HG03159 (cell line): ENCODE measurements around the gene NXNL2.

ENCODE experiments used
- ATAC-seq: cut with Tn5 transposase; IDR thresholded peaks from one replicate; pipeline ENCODE4 v1.9.1; 2021; ENCODE audit warnings: mild to moderate bottlenecking, moderate library complexity; ENCODE audit not compliant: unreplicated experiment

Gene NXNL2

DNA sequence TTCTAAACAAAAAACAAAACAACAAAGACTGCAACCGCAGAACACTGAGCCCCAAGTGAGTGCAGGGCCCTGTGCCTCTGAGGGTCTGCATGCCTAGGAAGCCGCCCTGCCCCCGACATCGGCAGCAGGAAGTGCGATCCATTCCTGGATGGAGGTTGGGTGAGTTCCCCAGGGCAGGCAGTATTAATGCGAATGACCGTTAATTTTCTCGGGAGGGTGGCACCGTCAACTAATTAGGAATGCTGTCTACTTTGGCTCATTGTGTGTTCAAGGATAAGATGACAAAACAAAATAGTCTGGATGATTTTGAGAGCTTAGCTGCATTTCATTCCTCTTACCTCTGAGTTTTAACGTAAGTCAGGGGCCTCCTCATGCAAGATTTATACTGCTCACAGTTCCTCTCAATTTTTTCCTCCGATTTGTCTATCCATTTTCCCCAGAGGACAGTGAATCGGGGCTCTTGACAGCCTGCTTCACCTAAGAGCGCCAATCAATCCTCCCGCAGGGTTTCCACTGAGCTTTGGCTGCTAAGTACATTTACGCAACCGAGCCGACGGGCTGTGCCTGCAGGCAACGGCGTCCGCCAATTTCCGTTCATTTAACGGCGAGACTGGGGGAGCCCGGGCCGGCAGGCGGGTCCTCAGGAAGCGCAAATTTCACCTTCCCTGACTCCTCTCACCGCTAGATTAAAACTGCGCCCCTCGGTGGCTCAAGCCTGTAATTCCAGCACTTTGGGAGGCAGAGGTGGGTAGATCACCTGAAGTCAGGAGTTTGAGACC, 2.9 kb upstream of the NXNL2 start:
- ATAC-seq: no peak

DNA sequence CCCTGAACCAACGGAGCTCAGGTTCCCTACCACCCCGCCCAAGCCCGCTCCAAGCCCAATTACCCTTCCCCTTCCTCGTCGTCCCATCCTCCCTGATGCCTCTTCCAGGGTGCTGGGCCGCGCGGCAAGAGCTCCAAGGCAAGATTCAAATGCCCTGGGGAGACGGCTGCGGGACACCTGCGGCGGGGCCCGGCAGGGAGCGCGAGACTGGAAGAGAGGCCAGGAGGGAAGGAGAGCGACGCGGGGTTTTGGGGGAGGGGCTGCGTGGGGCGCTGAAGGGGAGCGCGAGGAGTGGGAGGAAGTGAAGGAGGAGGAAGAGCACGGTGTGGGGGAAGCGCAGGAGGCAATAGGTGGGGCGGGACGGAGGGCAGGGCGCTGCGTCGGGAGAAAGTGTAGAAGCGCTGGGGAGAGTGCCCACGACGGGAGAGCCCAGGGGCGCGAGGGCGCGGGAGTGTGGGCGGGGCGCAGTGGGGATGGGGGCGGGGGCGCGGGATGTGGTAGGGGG, 975 bp upstream of the NXNL2 start:
- no peak for ATAC-seq

DNA sequence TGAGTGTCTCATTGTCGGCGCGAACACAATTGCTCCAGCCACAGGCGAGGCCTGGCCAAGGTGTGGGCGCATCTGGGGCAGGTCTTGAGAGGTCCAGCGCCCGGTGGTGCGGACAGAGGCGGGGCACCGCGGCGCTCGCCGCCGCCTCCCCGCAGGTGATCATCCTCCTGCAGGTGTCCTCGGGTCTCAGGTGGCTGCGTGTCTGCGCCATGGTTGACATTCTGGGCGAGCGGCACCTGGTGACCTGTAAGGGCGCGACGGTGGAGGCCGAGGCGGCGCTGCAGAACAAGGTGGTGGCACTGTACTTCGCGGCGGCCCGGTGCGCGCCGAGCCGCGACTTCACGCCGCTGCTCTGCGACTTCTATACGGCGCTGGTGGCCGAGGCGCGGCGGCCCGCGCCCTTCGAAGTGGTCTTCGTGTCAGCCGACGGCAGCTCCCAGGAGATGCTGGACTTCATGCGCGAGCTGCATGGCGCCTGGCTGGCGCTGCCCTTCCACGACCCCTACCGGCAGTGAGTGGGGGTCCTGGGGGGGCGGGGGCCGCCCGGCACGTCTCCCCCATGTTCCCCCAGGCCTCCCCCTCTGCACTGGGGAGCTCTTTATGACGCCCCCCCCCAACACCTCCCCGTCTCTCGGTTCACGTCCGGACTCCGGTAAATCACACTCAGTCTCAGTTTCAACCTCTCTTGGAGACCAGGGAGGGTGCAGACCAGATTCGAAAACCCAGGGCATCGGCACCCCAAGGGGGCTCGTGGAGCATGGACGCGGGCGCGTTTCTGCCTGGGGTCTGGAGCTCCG, 446 bp downstream of the NXNL2 start:
- ATAC-seq: no peak

DNA sequence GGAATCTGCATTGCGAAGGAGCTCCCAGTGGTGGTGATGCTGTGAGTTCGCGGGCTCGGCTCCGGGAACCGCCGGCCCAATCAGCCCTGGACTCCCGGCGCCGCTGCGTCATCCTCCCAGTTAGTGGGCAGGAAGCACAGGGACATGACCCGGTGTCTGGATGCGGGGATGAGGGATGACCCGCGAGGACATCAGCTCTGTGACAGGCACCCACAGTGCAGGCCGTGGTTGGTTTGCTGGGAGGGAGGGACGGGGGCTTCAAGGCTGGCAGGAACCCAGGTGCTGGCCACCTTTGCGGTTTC, 996 bp downstream of the NXNL2 start:
- no peak for ATAC-seq

DNA sequence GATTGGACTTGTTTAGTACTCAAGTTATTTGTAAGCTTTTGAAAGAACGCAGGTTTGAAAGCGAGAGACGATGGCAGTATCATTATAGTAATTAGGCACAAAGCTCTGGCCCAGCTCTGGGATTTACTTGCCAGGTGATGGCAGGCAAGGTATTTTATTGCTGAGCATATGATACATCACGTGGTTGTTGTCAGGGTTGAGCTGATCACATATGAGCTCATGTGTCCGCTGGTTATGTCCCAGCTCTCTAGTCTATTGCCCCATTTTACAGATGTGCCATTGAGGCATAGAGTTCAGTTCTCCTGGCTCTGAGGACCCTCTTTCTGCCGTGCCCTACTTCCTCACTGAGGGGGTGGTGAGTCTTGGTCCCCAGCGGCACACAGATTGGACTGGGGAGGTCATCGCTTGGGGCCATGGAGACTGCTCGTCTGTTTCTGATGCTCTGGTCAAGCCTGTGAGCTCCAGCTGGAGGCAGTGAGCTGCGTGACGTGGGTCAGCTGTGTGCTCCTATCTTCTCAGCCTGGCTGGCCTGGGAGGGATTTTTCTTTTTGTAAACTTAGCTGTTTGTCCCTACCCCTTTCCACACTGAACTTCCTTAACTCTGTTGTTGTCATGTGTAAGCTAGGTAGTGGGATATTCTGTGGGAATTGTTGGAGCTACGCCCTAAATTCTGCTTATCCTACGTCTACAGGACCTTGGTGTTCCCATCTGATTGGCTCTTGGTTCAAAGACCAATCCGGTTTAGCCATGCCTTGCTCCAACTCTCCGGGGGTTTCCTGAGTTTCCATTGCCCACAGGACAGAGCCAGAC, 2.2 kb downstream of the NXNL2 start:
- ATAC-seq: no peak

DNA sequence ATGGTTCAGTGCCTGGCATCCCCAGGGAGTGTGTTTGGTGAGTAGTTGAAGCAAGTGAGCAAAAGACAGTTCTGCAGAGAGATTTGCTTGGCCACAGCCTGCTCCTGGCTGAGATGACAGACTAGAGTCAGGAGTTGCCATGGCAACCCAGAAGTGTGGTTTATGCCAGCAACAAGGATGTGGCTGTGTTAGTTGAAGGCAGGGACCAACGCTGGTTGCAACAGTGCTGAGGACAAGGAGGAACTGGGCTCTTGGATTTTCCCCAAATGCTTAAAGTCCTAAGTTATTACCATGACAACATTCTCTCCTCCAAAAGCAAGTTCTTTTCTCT, 2.7 kb downstream of the NXNL2 start:
- no peak for ATAC-seq

DNA sequence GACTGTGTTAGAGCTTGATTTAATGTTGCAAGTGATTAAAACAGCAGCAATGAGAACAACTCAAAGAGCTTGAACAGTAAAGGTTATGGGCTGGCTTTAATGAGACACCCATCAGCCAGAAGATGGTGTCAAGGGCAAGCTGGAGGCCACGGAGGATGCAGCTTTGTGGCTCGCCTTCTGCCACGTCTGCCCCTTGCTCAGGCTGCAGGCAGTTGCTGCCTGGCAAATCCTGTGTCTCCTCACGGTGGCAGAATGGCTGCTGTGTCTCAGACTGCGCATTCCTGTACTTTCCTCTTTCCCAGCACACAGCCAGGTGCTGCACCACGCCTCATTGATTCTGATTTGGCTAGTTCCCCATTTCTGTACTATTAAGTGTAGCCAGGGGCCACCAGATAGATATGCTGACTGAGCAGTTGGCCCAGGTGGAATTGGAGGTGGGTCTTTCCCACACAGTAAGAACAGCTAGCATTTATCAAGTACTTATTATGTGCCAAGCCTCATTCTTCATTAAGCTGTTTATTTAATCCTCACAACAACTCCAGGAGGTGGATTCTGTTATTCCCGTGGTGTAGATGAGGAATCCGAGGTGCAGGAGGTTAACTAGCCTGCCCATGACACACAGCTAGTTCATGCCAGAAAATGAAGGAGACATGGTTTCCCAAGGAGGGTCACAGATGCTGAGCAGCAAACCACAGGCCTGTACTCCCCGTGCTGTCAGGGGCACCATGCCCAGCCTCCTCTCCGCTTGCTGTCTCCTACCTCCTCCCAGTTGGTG, 3.5 kb downstream of the NXNL2 start:
- no peak for ATAC-seq

DNA sequence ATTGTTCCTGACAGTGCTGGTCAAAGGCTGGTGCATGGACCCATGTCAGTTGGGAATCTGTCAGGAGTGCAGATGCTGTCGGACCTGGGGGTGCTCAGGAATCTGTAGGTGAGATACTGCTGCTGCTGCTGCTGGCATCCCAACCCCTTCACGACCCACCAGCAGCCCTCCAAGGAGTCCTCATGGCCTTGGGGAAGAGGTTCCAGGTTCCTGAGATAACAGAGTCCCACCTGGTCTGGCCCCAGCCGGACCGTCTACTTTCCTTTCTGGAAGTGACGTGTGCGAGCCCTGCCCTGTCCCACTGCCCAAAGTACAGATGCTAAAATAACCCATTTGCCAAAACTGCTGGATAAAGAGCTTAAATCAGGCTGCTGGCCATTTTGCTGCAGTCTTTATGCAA, 4.3 kb downstream of the NXNL2 start:
- no peak for ATAC-seq

DNA sequence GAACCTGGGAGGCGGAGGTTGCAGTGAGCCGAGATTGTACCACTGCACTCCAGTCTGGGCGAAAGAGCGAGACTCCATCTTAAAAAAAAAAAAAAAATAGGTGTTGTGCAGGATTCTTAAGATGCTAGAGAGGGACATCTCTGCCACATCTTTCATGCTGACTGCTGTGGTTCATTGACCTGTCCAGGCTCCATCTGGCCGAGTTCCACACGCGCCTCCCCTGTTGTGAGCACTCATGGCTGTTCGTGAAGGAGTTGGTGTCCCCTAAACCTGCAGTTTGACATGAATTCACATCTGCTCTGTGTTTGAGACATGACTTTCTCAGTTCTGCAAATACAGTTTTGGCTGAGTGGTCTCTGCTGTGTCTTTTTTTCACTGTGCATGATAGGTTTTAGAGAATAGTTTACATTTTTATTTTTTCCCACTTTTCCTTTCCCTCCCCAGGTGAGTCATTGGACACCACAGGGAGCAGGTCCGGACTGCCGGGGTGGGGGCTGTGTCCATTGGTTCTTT, 5.3 kb downstream of the NXNL2 start:
- ATAC-seq: no peak

DNA sequence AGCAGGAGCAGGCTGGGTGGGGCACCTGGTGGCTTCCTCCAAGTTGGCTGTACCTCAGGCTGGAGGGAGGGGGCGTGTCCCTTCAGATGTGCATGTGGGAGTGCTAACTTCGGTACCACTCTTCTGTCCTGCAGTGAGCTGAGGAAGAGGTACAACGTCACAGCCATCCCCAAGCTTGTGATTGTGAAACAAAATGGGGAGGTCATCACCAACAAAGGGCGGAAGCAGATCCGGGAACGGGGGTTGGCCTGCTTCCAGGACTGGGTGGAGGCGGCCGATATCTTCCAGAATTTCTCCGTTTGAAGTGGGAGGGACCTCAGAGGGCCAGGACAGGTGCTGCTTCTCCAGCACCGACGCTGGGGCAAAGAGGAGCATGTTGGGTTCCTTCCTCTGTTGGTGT, 9.3 kb downstream of the NXNL2 start:
- no peak for ATAC-seq

DNA sequence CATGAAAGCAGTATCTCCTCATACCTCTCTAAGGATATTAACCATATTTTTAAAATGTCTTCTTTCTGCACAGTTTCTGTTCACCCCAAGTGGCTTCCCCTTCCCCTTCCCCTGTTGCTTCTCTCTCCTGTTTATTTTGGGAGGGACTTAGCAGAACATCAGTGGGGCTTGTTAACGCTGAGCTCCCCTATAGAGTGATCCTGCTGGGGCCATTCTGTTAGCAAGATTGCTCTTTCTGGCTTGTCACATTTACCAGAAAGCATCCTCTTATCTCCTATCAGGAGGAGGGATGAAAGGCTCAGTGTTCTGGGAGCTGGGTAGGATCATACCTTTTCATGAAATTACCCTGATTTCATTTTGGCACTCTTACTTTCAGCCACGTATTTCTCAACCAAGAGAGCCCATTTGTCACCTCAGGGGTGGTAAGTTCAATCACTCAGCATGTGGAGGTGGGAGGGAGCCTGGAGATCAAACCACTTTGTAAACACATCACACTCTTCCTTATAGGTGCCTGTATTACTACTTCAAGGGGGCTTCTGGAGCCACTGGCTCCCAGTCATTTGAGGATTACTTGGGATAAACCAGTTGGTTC, 16.7 kb downstream of the NXNL2 start:
- ATAC-seq: no peak

DNA sequence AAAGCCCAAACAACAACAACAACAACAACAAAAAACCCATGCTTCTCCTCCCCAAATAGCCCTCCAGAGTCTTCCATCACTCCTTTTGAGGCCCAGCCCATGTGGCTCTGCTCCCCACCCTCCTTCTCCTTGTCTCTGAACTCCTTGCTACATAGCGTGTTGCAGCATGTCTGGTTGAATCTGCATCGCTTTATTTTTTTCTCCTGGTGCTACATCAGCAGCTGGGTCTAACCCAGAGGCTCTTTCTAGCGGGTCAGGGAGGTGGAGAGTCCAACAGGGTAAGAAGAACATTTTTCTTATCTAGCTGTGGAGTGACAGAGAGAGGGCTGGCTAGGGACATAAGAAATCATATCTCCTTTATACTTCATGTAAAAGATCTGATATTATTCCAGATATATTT, 18.4 kb downstream of the NXNL2 start:
- no peak for ATAC-seq

DNA sequence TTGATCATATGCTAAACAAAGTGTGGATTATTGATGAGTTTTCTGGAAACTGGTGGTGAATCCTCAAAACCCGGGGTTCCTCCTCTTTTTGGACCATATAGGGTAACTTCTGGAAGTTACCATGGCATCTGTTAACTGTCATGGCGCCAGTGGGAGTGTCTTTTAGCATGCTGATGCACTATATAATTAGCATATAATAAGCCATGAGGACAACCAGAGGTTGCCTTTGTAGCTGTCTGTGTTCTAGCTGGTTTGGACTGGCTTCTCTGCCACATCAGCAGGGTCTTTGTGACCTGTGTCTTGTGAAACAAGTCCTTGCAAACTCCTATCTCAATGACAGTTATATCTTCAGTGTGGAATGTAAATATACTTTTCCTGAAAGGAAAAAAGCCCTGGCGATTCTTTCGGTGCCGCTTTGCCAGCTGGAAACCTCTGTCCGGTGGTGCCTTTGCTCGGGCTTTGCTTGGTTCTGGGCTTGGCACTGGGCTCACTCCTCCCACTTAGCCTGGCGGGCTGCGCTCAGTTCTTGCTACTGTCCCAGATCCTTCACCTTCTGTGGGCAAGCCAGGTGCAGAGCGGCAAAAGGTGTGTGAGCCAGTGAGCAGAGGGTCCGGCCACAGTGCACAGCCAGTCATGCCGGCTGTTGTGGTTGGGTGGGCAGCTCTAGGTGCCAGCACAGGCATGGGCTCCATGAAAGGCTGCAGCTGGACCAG, 20.4 kb downstream of the NXNL2 start:
- ATAC-seq: no peak

DNA sequence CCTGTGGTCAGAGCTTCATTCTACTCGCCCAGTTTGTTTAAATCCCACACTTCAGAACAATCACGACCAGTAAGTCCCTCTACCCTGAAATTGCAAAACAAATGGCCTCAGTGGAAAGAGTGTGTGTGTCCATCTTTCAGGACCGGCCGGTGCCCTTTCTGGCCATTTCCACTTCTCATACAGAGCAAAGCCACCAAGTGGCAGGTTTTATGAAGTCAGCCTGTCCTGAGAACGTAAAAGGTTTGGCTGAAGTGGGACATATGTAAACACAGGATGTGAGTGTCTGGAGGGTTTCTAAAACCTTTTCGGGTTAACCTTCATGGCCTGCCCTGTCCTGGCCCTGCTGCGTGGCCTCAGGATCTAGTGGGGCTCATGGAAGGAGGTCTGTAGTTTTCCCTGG, 24.7 kb downstream of the NXNL2 start:
- no peak for ATAC-seq

DNA sequence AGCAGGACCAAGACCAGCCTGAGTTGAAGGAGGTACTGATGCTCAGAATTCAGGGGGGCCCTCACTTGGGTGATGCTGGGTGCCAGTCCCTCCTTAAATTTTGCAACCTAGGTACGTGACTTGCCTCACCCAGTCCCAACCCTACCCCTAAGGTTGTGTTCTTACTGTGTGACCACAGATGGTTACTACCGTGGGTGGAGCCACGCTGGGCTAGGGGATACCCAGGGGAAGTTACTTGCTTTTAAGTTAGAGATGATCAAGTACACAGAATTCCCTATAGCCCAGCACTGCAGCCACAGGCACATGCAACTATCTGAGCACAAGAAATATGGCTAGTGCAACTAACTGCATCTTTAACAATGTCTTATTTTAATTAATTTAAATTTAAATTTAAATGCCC, 32.9 kb downstream of the NXNL2 start:
- no peak for ATAC-seq

DNA sequence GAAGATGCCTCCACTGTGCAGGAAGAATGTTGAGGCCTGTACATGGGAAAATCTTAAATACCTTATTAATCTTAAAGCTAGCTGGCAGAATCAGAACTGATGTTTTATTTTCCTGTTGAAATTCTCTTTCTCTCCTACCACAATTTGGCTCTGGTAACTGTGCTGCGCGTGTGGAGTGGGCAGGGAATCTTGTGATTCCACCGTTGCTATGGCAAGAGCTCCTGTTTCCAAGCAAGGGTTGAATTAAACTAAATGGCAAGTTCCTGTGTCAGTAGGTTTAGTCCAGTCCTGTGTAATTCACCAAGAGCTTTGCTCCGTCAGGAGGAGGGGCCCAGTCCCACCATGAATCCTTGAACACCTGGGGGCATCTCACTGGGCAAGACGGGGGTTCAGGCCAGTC, 36.4 kb downstream of the NXNL2 start:
- no peak for ATAC-seq

DNA sequence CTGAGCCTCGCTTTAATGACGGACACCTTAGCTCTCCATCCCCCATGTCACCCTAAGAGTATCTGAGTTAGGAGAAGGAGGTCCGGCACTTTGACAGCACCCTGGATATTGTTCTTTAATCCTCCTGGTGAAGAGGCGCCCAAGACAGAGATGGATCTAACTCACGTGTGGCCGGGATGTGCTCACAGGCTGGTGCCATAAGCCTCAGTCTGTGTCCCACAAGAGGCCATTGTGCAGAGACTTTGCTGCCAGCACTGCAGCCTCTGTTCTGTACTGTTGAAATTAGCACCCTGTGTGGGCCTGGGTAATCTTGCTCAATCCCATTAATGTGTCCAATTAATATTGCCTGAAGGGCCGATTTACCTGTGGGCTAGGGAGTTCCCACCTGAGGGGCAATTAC, 37.7 kb downstream of the NXNL2 start:
- ATAC-seq: no peak

DNA sequence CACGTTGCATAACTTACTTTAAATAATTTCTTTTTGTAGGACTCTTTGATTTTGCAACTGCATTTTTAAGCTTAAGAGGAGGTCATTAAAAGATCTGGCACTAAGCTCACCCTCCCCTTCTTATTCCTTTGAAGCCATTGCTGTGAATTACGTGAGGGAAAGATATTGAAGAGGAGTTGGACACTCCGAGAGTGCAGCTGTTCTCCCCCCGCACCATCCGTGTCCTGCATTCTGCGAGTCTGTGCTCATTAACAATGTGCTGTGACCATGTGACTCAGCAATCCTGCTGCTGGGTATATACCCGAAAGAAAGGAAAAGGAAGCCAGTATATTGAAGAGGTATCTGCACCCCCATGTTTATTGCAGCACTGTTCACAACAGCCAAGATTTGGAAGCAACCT, 40.0 kb downstream of the NXNL2 start:
- no peak for ATAC-seq

DNA sequence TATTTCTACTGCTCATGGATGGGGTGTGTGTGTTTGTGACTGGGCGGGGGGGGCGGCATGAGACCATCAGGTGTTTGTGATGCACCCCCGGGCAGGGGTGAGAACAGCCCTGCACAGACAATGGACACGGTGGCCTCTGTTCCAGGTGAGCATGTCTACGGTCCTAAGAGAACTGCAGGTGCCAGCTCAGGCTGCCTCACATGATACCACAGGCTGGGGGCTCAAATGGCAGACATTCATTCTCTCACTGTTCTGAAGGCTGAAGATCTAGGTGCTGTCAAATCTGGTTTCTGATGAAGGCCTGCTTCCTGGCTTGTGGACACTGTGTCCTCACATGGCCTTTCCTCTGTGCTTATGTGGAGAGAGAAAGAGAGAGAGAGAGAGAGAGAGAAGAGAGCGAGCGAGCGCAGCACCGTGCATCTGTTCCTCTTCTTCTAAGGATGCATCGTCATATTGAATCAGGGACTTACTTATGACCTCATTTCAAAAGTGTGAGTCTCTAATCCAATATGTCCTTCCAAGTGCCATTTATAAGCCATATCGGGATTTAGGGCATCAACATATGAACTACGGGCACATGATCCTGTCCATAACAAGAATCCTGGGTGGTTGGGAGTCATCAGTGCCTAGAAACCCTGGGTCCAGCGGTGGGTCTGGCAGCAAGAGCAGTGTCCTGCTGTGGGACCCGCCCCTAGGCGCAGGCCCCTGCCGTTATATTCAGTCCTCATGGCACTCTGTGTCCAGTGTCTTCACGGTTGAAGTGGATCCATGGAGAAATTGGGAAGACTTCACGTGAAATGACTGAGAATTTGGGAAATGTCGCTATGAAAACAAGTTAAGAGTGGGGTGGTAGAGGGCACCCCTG, 42.5 kb downstream of the NXNL2 start:
- no peak for ATAC-seq
